HK-2 (cell line): ENCODE measurements around the gene NDUFA1.
A peak's percentile ranks its signal among the peaks of the same experiment; 100 is the strongest.
"Not testable (repeated sequence)": the region's sequence is repeated elsewhere in the genome, so short reads cannot be mapped to it uniquely, and the experiment has no call there.

Experiments
- DNase-seq: peaks from one replicate; pipeline ENCODE4 v3.0.0-alpha.2; 2018; ENCODE audit not compliant: unreplicated experiment

NDUFA1 gene

DNA sequence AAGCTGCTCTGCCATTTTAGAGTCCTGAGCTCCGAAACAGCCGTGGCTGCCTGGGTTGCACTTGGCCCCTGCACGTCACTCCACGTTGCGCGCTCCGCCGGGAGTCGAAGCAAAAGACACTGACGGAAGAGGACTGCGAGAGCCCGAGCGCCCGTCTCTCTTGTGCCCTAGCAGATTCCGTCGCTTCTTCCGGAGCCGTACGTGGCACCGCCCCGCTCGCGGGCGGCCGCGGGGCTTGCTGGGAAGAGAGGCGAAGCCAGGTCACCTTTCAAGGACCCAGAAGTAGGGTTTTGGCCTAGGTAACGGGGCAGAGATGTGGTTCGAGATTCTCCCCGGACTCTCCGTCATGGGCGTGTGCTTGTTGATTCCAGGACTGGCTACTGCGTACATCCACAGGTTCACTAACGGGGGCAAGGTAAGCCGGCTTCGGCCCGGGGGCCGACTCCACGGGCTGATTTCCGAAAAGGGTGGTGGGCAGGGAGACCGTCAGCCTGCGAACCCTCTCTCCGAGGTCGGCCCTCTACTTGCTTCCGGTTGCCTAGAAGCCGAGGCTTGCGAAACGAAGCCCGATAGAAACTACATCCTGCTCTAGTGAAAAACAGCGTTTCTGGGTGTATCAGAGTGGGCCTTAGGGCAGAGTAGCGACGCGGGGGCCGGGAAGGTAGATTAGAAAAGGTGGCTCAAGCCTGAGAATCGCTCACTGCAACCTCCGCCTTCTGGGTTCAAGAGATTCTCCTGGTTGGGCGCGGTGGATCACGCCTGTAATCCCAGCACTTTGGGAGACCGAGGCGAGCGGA, at the start of gene NDUFA1, which contains the start of gene RNF113A:
NDUFA1 (plus strand) TSS at position 234 of the 797 bp plus-strand sequence; CDS start at position 314, 80 bp downstream.
RNF113A (minus strand) TSS at position 135 of the 797 bp plus-strand sequence; CDS start at position 15, 120 bp downstream.
- peak; percentile 82 for DNase-seq

DNA sequence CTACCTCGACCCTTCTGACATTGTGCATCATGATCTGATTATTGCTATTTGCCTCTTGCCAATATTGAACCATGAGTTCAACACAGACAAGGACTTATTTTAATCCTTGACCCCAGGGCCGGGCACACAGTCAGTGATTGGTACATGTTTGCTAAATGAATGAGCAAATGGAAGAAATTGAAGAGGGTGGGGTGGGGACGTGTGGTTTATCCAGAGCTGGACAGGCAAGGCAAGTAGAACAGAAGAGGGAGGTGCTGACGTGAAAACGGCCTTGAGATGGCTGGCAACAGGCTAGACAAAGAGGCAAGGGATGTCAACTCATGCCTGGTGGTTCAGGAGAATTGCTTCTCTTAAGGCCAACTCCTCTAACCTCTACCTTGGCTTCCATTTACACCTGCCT, 47.4 kb upstream of the NDUFA1 start:
- DNase-seq = not testable (repeated sequence)

DNA sequence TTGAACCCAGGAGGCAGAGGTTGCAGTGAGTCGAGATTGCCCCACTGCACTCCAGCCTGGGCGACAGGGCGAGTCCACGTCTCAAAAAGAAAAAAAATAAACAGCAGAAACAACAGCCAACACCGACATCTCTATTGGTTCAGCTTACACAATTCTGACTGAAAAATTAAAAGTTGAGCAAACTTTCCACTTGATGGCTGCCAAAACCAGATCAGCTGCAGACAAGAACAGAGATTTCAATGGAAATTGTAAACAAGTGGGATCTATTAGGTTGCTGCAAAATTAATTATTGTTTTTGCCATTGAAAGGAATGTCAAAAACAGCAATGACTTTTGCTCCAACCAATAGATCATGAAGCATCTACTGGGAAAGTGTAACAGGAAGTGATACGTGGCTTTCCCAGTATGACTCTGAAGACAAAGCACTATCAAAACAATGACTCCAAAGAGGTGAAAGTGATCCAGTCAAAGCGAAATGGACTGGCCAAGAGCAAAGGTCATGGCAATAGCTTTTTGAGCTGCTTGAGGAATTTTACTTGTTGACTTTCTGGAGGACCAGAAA, 45.2 kb upstream of the NDUFA1 start:
- no peak for DNase-seq

DNA sequence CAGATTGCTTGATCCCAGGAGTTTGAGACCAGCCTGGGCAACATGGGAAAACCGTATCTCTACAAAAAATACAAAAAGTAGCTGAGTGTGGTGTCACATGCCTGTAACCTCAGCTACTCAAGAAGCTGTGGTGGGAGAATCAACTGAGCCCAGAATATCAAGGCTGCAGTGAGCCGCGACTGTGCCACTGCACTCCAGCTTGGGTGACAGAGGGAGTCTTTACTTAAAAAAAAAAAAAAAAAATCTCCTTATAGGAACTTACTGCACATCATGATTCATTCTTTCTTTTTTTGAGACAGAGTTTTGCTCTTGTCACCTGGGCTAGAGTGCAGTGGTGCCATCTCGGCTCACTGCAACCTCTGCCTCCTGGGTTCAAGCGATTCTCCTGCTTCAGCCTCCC, 43.2 kb upstream of the NDUFA1 start:
- DNase-seq = peak; percentile 27

DNA sequence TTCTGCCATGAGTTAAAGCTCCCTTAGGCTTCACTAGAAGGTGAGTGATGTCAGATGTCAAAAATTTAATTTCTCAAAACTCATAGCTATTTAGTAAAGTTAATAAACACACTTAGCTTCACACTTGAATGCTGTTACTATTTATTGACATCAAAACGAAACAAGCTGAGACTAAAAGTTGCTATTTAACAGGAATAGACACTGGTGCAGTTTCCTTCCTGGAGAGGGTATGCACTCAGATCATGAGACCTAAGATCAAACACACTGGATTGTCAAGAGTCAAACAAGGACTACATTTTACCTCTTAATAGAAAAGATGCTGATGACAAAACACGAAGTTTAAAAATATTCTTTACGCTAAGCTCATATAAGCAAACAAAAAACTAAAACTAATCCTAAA, 37.7 kb upstream of the NDUFA1 start:
- DNase-seq = no peak

DNA sequence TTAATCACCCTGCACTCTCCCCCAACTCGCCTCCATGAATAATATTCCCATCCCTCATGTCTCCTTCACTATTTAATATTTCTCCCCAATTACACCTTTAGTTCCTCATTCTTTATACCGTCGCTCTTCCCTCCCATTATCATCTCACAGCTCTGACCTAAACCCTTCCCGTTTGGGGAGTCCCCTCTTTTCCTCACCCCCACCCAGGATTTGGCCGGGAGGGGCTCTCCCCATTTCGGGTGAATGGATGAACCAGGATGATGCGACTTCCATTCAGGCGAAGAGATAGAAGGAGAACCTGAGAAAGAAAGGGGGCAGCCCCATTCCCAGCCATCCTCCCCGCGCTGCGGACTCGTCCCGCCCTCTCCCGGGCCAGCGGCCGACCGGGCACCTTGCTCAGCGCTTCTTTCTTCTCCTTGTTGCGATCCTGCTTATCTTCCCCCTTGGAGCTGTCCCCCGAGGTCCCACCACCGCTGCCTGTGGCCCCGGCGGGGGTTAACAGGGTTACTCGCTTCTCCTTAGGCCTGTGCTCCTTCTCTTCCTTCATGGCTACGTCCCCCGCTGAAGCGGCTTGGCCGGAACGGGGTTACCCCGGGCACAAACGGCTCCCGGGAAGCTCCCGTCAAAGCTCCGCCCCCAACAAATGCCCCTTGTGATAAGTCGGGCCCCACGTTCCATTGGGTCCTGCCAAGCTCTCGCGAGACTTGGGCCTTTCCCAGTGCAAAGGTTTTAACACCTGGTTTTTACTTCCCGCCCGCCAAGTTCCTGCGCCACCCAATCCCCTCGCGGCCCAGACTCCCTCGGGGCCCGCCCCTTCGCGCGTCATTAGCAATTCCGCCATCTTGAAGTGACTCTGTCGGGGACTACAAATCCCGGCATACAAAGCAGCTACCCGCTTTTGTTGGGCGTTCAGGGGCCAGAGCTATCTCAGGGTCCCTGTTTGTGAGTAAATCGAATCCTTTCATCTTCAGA, 19.0 kb upstream of the NDUFA1 start, which contains the start of gene UPF3B:
UPF3B (minus strand) TSS at position 582 of the 972 bp plus-strand sequence; CDS start at position 547, 35 bp downstream.
- DNase-seq = peak; percentile 96

DNA sequence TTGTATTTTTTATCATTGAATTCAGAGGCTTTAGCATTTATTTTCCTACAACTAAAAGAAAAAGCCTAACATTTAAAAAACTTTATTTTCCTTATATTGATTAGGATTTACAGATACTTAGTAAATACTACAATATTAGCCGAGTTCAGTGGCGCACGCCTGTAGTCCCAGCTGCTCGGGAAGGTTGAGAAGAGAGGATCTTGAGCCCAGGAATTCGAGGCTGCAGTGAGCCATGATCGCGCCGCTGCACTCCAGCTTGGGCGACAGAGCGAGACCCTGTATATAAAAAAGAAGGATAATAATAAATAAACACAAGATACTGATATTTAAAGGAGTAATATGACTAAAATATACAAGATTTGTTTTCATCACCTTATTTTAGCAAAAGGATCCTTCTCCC, 18.2 kb upstream of the NDUFA1 start:
- DNase-seq = peak; percentile 17

DNA sequence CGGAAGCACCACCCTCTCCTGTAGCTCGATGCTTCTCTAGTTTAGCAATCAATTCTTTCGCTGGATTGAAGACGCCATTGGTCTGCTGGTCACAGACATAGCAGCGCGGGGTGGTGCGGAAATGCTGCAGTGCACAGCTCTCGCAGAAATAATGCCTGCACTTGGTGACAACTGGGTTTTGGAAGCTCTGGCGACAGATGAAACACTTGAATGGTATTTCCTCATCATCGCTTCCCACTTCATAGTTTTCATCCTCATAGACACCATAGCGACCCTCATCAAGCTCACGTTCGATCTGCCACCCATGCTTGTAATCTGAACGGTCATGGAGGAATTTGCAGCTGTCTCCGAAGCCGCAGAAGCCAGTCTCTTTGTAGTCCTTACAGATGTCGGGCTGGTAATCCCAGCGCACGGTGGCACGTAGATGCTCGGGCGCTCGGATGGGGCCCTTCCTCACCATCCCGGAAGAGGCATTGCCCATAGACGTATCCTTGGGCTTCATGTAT, 953 bp upstream of the NDUFA1 start:
- DNase-seq = peak; percentile 24

DNA sequence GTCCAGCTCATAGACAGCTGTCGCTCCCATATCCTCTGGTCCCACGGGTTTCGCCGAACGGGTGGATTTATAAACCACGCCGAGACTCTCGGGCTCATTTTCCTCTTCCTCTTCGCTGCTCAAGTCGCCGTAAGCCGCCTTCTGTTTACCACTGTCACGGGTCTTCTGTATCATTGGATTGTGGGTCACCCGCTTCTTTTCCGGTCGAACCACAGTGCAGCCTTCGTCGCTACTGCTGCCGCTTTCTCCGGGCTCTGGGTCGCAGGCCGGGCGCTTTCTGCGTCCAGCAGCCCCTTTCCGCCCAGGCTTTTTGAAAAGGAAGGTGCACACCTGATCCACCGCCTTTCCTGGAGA, 410 bp upstream of the NDUFA1 start:
- DNase-seq = no peak

DNA sequence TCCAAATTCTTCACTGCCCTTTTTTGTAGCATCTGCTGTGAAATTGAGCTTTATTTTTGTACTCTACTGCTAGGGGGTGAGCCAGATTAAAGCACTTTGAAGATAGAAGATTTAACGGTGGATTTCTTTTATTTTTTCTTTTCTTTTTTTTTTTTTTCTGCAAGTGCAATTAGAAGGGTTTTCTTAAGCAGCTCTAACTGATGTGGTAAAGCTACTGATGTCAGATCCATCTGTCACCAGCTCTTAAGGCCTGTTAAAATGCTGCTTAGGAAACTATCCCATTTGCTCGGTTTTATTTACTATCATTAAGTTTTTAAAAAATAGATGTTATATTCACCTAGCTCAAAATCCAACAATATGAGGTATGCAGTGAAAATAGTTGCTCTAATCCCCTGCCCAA, 7.1 kb downstream of the NDUFA1 start:
- DNase-seq = no peak

DNA sequence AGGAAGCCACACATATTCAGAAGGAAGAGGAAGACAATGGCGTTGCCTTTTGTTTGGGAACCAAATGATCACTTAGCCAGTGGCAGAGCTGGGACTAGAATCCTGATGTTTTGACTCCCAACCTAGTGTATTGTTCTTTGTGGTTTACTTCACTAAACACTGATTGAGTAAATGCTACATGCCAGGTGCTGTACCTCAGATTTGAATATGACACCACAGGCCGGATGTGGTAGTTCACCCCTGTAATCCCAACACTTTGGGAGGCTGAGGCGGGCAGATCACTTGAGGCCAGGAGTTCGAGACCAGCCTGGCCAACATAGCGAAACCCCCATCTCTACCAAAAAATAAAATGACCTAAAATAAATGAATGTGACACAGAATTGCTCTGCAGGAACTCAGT, 8.4 kb downstream of the NDUFA1 start:
- no peak for DNase-seq

DNA sequence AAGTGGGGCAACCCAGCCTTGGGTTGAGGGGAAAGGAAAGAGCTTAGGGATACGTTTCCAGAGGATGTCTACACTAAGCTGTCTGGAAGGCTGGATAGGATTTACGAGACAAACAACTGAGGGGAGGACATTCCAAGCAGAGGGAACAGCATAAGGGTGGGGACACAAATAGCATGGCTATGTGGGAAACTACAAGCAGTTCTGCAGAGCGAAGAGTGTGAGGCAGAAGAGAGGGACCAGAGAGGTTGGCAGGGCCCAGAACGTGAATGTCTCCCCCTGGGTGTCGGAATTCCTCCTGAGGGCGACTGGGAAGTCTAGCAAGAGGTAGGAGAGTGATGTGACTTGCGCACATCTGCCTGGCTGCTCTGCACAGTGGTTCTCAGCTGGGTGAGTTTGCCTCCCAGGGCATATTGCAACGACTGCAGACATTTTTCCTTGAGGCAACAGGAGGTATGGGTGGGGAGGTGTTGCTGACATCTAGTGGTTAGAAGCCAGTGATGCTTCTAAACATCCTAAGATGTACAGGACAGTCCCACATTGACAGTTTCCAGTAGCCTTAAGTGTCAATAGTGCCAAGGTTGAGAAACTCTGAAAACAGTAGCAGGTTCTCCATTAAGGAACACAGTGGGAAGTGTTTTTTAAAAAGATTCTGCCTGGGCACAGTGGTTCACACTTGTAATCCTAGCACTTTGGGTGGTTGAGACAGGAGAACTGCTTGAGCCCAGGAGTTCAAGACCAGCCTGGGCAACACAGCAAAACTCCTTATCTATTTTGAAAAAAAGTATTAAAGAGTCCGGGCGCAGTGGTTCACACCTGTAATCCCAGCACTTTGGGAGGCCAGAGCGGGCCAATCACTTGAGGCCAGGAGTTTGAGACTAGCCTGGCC, 9.2 kb downstream of the NDUFA1 start:
- peak; percentile 22 for DNase-seq

DNA sequence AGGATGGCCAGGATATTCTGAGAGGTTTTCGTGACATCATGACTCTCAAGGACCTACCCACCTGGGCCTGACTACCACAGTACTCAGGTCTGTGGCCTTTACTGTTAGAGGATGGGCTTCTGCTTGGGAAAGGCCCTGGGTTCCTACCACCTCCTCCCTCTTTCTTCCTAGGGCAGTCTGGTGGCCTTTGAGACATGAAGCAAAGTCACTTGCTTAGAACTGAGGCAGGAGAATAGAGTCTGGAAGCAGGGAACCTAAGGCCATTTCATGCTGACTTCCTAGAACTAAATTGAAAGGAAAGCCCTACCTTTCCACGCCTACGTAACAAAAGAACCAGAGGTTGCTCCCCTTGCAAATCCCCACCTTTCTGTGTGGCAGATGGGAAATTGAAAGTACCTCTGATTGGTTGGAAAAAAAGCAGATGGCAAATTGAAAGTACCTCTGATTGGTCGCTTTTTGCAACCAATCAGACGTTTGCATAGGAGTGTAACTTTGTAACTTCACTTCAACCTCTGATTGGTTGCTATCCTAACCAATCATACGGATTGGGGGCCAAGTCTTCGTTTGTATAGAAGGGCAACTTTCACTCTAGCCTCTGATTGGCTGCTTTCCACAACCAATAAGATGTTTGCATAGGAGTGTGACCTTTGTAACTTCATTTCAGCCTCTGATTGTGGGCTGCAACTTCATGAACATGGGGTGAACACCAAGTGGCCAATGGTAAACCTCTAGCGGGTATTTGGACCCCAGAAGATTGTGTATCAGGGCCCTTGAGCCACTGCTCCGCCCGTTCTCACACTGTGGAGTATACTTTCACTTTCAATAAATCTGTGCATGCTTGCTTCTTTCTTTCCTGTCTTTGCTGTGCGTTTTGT, 14.2 kb downstream of the NDUFA1 start:
- no peak for DNase-seq

DNA sequence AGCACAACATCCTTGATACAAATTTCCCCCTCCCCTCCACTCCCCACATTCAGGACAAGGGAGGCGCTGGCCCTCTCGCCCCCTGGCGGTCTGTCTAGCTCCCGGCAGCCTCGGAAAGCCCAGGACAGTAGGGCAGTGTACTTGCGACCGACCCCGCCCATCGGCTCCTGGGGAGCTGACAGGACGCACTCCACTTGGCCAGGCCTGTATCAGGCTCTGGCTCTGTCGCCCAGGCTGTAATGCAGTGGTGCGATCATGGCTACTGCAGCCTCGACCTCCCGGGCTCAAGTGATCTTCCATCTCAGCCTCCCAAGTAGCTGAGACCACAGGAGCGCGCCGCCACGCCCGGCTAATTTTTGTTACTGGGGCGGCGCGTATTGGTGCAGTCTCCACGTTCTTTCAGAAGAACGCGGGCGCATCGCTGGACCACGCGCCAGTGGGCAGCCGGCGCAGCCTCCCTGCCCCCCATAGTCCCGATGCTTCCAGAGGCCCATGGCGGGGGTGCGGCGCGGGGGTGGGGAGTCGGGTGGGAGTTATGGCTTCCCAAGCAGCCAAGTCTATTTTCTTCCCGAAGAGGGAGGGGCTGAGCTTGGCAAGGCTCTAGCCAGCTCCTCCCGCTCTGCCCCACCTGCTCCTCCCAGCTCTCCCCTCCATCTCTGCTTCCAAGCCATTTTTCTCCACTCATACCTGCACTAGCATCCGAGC, 16.2 kb downstream of the NDUFA1 start:
- DNase-seq = no peak

DNA sequence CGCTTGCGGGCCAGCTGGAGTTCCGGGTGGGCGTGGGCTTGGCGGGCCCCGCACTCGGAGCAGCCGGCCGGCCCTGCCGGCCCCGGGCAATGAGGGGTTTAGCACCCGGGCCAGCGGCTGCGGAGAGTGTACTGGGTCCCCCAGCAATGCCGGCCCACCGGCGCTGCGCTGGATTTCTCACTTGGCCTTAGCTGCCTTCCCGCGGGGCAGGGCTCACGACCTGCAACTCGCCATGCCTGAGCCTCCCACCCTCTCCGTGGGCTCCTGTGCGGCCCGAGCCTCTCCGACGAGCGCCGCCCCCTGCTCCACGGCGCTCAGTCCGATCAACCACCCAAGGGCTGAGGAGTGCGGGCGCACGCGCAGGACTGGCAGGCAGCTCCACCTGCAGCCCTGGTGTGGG, 19.0 kb downstream of the NDUFA1 start:
- DNase-seq = not testable (repeated sequence)

DNA sequence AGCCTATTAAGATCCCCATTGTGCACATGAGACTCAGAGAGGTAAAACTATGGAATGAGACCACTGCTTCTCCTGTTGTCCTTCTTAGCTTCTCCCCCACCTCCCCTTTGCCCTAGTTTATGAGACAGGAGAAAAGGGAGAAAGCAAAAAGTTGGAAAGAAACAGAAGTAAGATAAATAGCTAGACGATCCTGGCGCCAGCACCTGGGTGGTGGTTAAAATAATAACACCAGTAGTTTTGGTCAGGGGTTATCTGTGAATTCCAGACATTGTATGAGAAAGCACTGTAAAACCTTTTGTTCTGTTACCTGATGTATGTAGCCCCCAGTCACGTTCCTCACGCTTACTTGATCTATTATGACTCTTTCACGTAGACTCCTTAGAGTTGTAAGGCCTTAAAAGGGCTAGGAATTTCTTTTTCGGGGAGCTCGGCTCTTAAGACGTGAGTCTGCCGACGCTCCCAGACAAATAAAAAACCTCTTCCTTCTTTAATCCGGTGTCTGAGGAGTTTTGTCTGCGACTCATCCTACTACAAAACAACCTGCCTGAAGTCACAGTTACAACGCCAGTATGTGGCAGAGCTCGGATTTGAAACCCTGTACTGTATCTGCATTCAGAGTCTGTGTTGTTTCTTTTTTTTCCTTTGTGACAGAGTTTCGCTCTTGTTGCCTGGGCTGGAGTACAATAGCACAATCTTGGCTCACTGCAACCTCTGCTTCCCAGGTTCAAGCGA, 20.5 kb downstream of the NDUFA1 start:
- not testable (repeated sequence) for DNase-seq

DNA sequence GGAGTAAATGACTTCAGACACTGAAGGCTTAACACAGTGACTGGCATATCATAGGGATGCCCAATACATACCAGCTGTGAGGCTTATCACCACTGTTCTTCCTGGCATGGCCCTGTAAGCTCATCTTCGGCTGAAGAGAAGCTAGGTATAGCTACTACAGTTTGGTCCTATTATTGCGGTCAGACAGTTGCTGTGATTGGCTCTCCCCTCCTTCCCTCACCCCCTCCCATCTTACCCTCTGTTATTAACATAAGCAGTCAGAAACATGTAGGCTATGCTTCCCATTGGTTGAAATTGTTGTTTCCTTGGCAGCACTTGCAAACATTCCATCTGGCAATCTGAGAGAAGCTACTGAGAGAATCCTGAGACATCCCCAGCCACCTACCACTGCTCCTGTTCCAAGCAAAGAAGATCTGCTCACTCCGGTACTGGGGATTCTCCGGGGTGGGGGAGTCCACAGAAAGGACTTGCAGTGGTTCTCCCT, 24.3 kb downstream of the NDUFA1 start, which contains the start of gene AKAP14:
AKAP14 (plus strand) TSS at position 51 of the 484 bp plus-strand sequence. CDS start 7,331 bp downstream, outside the sequence.
- no peak for DNase-seq

DNA sequence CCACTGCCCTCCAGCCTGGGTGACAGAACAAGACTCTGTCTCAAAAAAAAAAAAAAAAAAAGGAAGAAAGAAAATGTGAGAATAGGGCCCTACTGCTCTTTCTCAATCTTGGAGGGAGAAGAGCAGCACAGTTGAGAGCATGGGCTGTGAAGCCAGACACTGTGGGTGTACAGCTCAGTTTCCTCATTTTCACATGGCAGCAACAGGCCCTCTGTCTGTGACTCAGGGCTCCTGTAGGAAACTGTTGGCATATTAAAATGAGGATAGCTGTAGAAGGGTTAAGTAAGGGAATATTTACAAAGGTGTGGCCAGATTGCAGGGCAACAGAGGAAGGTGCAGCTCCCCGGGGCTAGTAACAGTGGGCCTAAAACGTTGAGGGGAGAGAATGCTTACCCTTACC, 27.5 kb downstream of the NDUFA1 start:
- DNase-seq = no peak
